Endothelial cell of umbilical vein (primary cell): ENCODE results near the gene PSMD14. TPM values are rescaled to one million over a fixed set of nuclear protein-coding genes. Genes with fewer than 3 reads are reported as not detected.

Experiments
- BruUV-seq: library from RNA; stranded (reverse); fragments of 400-500 nt; replicated peaks from 2 replicates; lab custom pipeline; 2021; lab: Mats Ljungman, UMichigan
- CTCF ChIA-PET: fragments of 300-600, 350-600 bp; sonication (Branson Sonifier 250); formaldehyde crosslinking; loops from one replicate; lab custom pipeline; 2021; ENCODE audit warnings: antibody characterized with exemption, inconsistent platforms; lab: Charles Lee
- POLR2A ChIA-PET: fragments of 300-600, 350-600 bp; sonication (Branson Sonifier 250); formaldehyde crosslinking; loops from one replicate; lab custom pipeline; 2021; ENCODE audit warnings: antibody characterized with exemption, inconsistent platforms; lab: Charles Lee
- DNase-seq: peaks from one replicate; pipeline ENCODE4 v3.0.0-alpha.2; 2011; ENCODE audit warnings: low read depth, low spot score
- FAIRE-seq: peaks from 2 replicates; lab custom pipeline; 2011; peaks lifted over from hg19 to GRCh38; lab: Jason Lieb, UNC
- H2AFZ ChIP-seq: 2 replicates; pipeline ENCODE4 v1.6.0; 2012; ENCODE audit warnings: low read depth, low read length, control low read depth, inconsistent platforms
- H3K27ac ChIP-seq: 2 replicates; pipeline ENCODE4 v1.5.1; 2011; ENCODE audit warnings: low read depth, mild to moderate bottlenecking, control low read depth, low read length, moderate library complexity; ENCODE audit not compliant: insufficient read depth
- H3K27me3 ChIP-seq, 2 experiments: 2 replicates each; pipeline versions ENCODE4 v1.6.0 to v1.6.1; 2011; ENCODE audit warnings: low read length in 2 of 2, mixed read lengths in 1 of 2; ENCODE audit not compliant: control insufficient read depth in 2 of 2, insufficient read depth in 2 of 2
- H3K36me3 ChIP-seq, 2 experiments: 2 replicates in 1 of 2; 3 replicates in 1 of 2; pipeline ENCODE4 v1.5.1; 2011; ENCODE audit warnings: low read length in 2 of 2, mild to moderate bottlenecking in 1 of 2, moderate library complexity in 1 of 2; ENCODE audit not compliant: control insufficient read depth in 2 of 2, insufficient read depth in 2 of 2; ENCODE audit errors: extremely low read depth in 1 of 2
- H3K4me1 ChIP-seq: 3 replicates; pipeline ENCODE4 v1.5.1; 2011; ENCODE audit warnings: mild to moderate bottlenecking, low read length; ENCODE audit not compliant: control insufficient read depth, insufficient read depth; ENCODE audit errors: extremely low read depth
- H3K4me2 ChIP-seq: 2 replicates; pipeline ENCODE4 v1.6.1; 2011; ENCODE audit warnings: low read length, control low read depth, mixed read lengths; ENCODE audit not compliant: insufficient read depth
- H3K4me3 ChIP-seq, 3 experiments: fragments of 200-600 bp in 1 of 3; sonication (generic), shearing (Covaris generic) in 1 of 3; replicated peaks in 1 of 3; 2 replicates each; pipeline ENCODE4 v1.5.1; 2011 to 2016; ENCODE audit warnings: control low read depth in 3 of 3, low read length in 3 of 3, mild to moderate bottlenecking in 2 of 3, inconsistent platforms in 1 of 3, low read depth in 1 of 3, moderate library complexity in 1 of 3; ENCODE audit not compliant: insufficient read depth in 1 of 3
- H3K79me2 ChIP-seq: 2 replicates; pipeline ENCODE4 v1.6.0; 2012; ENCODE audit warnings: low read length, inconsistent platforms; ENCODE audit not compliant: control insufficient read depth, insufficient read depth
- H3K9ac ChIP-seq: replicated peaks from 2 replicates; pipeline ENCODE3; 2011; ENCODE audit warnings: low read length, control low read depth; ENCODE audit not compliant: insufficient read depth; ENCODE audit errors: extremely low read depth
- H3K9me1 ChIP-seq: replicated peaks from 3 replicates; pipeline ENCODE4 v1.6.0; 2011; ENCODE audit warnings: mild to moderate bottlenecking, low read length; ENCODE audit not compliant: control insufficient read depth, insufficient read depth; ENCODE audit errors: extremely low read depth
- H3K9me3 ChIP-seq: replicated peaks from 2 replicates; pipeline ENCODE4 v1.5.1; 2012; ENCODE audit warnings: low read length, inconsistent platforms; ENCODE audit not compliant: control insufficient read depth, insufficient read depth
- H4K20me1 ChIP-seq: replicated peaks from 2 replicates; pipeline ENCODE3; 2011; ENCODE audit warnings: mild to moderate bottlenecking, low read length; ENCODE audit not compliant: control insufficient read depth, insufficient read depth; ENCODE audit errors: extremely low read depth
- CTCF ChIP-seq, 2 donors: IDR thresholded peaks; 1 replicate in 1 of 2; 2 replicates in 1 of 2; pipeline ENCODE4 v1.5.1; 2011; ENCODE audit warnings: low read length in 2 of 2, mild to moderate bottlenecking in 2 of 2, moderate library complexity in 2 of 2, control low read depth in 1 of 2, inconsistent platforms in 1 of 2, low read depth in 1 of 2; ENCODE audit not compliant: insufficient read depth in 1 of 2; ENCODE audit errors: extremely low read depth in 1 of 2
- EZH2 ChIP-seq: IDR thresholded peaks from 2 replicates; pipeline ENCODE4 v1.6.1; 2012; ENCODE audit warnings: borderline replicate concordance, low read depth, mild to moderate bottlenecking, moderate library complexity, low read length, inconsistent platforms; ENCODE audit not compliant: severe bottlenecking
- FOS ChIP-seq: IDR thresholded peaks from 2 replicates; pipeline ENCODE4 v1.6.1; 2011; ENCODE audit warnings: mild to moderate bottlenecking, low read length, moderate library complexity, borderline replicate concordance; ENCODE audit not compliant: insufficient read depth
- GATA2 ChIP-seq: IDR thresholded peaks from 2 replicates; pipeline ENCODE4 v1.7.0; 2011; ENCODE audit warnings: low read depth, mild to moderate bottlenecking, moderate library complexity, mixed read lengths, low read length; ENCODE audit not compliant: insufficient read length, insufficient read depth
- JUN ChIP-seq: IDR thresholded peaks from 2 replicates; pipeline ENCODE4 v1.6.1; 2011; ENCODE audit warnings: borderline replicate concordance, low read depth; ENCODE audit not compliant: insufficient read length, insufficient read depth
- MAX ChIP-seq: IDR thresholded peaks from 2 replicates; pipeline ENCODE4 v1.6.1; 2011; ENCODE audit not compliant: insufficient read depth, insufficient read length
- MYC ChIP-seq: IDR thresholded peaks from one replicate; pipeline ENCODE4 v1.6.1; 2011; ENCODE audit warnings: mild to moderate bottlenecking, low read depth, low read length
- POLR2A ChIP-seq: IDR thresholded peaks from 2 replicates; pipeline ENCODE4 v1.6.1; 2012; ENCODE audit warnings: low read depth, mild to moderate bottlenecking, control low read depth, low read length
- POLR2AphosphoS5 ChIP-seq: IDR thresholded peaks from 2 replicates; pipeline ENCODE4 v1.6.1; 2012; ENCODE audit warnings: low read depth, mild to moderate bottlenecking, control low read depth, low read length, moderate library complexity; ENCODE audit not compliant: insufficient read depth
- dilution Hi-C: fragments of 300-500 bp; cut with MboI; formaldehyde crosslinking; loops from one replicate; pipeline ENCODE4 v1.15.0; 2019; ENCODE audit warnings: low sequenced_read_pairs; ENCODE audit not compliant: extremely low pct_ligation_motif_present
- intact Hi-C: fragments of 100-400 bp; cut with micrococcal nuclease; formaldehyde crosslinking; loops from one replicate; pipeline ENCODE4 v1.10.0; 2022
- polyA plus RNA-seq, 4 experiments: library from polyadenylated mRNA; depleted of rRNA in 3 of 4; stranded (reverse) in 3 of 4; unstranded in 1 of 4; fragments of >200 nt; gene quantifications; 2 replicates each; pipeline versions ENCODE4 v1.2.1 to v1.2.3, GENCODE V29; 2011 to 2012; ENCODE audit warnings: missing spikeins in 1 of 4
- total RNA-seq: library from RNA; stranded (reverse); gene quantifications from 2 replicates; pipeline ENCODE4 v1.2.3, GENCODE V29; 2021

PSMD14 gene
- total and polyA plus RNA-seq, 2 donors (not counting 3 experiments of a cell fraction or from before 2014, with no cell fraction given) = 47.6 to 85.4 TPM

GRCh38 chr2:161386228-161386824 is 78.1 kb downstream of the PSMD14 start:
- intact Hi-C loops = no loop called here
- dilution Hi-C loops = no loop called here

More at GRCh38 chr2:161386228-161386824, 78.1 kb downstream of the PSMD14 start:
- FAIRE-seq (no peak), DNase-seq (no peak)
- Histone ChIP-seq H3K9ac (no peak overlapping the region), H3K4me1 (no peaks in the 10 kb centered on the region), H3K36me3 (peaks cover 0 to 11% of the 10 kb centered on the region in 2 experiments), H2AFZ (no peak overlapping the region), H4K20me1 (no peaks in the 10 kb centered on the region), H3K9me3 (no peaks in the 10 kb centered on the region), H3K27ac (no peak overlapping the region), H3K27me3 (no peaks in the 10 kb centered on the region), H3K4me2 (no peak overlapping the region), H3K4me3 (no peak overlapping the region), H3K79me2 (peaks cover 1% of the 10 kb centered on the region), H3K9me1 (no peaks in the 10 kb centered on the region)
- BruUV-seq = no TSS peak
- ChIA-PET POLR2A (no interaction called here), CTCF (interaction anchor here (1.5 kb wide), 1 partner anchor 10 kb away, joined by 4 read pairs; no protein-coding TSS in a partner anchor)
- TF ChIP-seq FOS (no peak), POLR2AphosphoS5 (no peak), MAX (no peak), POLR2A (no peak), CTCF (IDR thresholded peaks at IDR 0.05; ENCODE audit: extremely low read depth in 1 of 2, insufficient read depth in 1 of 2, low read depth in 1 of 2, low read length in 2 of 2) (no peak), EZH2 (no peak), JUN (no peak), GATA2 (no peak), MYC (no peak)
